ENCODE data around the gene HPX. TPM values are rescaled to one million over a fixed set of nuclear protein-coding genes. Genes with fewer than 3 reads are reported as not detected.

HPX gene
- total RNA-seq, 1 experiment from 2014 or later: 1.2 TPM

DNA sequence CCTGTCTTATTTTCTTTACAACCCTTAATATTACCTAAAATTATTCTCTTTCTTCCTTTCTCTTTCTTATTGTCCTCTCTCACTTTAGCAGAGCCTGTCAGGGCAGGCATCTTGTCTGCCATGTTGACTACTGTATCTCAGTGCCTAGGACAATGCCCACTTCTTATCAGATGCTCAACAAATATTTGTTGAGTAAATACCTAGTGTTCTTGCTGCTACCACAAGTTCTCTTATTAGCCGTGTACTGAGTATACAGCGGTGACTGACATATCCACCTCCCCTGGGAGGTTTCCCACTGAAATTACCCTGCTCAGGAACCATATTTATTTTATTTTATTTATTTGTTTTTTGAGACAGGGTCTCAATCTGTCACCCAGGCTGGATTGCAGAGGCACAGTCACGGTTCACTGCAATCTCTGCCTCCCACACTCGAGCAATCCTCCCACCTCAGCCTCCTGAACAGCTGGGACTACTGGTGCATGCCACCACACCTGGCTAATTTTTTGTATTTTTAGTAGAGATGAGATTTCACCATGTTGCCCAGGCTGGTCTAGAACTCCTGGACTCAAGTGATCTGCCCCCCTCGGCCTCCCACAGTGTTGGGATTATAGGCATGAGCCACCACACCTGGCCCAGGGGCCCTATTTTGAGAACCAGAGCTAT lies 6.7 kb downstream of the HPX start:
- no peak overlapping the region for H2AFZ ChIP-seq (ENCODE audit: low read length)
- DNase-seq: no peak
- WGBS (ENCODE audit: extremely low coverage, insufficient read length, low lambda C conversion rate): no CpG with 5 or more reads among the region's 5 CpGs
- H2BK12ac ChIP-seq (ENCODE audit: insufficient read length, low read depth, low read length): no peak overlapping the region
- no peak overlapping the region for H4K5ac ChIP-seq (ENCODE audit: insufficient read length, low read depth, low read length)
- Mint-ChIP-seq H3K4me1 (no peaks in the 10 kb centered on the region), H3K27ac (no peak overlapping the region), H3K36me3 (ENCODE audit: insufficient read depth in 1 of 3, low read depth in 3 of 3) (no peaks in the 10 kb centered on the region), H3K4me3 (no peak overlapping the region), H3K9me3 (no peaks in the 10 kb centered on the region), H3K27me3 (ENCODE audit: low read depth) (peaks cover 2% of the 10 kb centered on the region; the same call in 1 of the 2 replicates)
- no peaks in the 10 kb centered on the region for H3K4me1 ChIP-seq (ENCODE audit: insufficient read depth, low read length)
- H3K9me3 ChIP-seq (ENCODE audit: control insufficient read depth, low read depth, low read length): no peaks in the 10 kb centered on the region
- H3K14ac ChIP-seq (ENCODE audit: insufficient read depth, low read length): no peak overlapping the region
- H3K23me2 ChIP-seq (ENCODE audit: insufficient read length, low read depth, low read length, poor library complexity, severe bottlenecking): no peaks in the 10 kb centered on the region
- no peak overlapping the region for H4K91ac ChIP-seq (ENCODE audit: insufficient read length, low read depth, low read length)
- H2BK15ac ChIP-seq (ENCODE audit: low read depth, low read length): no peak overlapping the region
- no peaks in the 10 kb centered on the region for H3K27me3 ChIP-seq (ENCODE audit: insufficient read depth, low read length)
- no peak overlapping the region for H3K56ac ChIP-seq (ENCODE audit: insufficient read length, low read depth, low read length)
- H3K18ac ChIP-seq (ENCODE audit: insufficient read length, low read depth, low read length): no peak overlapping the region
- H3K9ac ChIP-seq (ENCODE audit: extremely low read depth, insufficient read length, low read length): no peak overlapping the region
- H4K20me1 ChIP-seq (ENCODE audit: control insufficient read depth, insufficient read depth, insufficient read length): no peaks in the 10 kb centered on the region
- H2AK5ac ChIP-seq (ENCODE audit: insufficient read length, low read length): no peak overlapping the region
- H3K79me1 ChIP-seq (ENCODE audit: insufficient read depth, low read depth, low read length, poor library complexity, severe bottlenecking): no peaks in the 10 kb centered on the region
- no peak overlapping the region for H3K4me2 ChIP-seq (ENCODE audit: insufficient read depth, insufficient read length, low read length)
- no peak overlapping the region for H3K23ac ChIP-seq (ENCODE audit: insufficient read length, low read depth, low read length)
- no peak overlapping the region for H4K8ac ChIP-seq (replicated peaks; ENCODE audit: insufficient read length, low read depth, low read length)
- H2BK120ac ChIP-seq (ENCODE audit: low read depth, low read length, poor library complexity, severe bottlenecking): no peak overlapping the region
- no peak overlapping the region for H3T11ph ChIP-seq (ENCODE audit: low read length)
- no peak overlapping the region for H2BK5ac ChIP-seq (ENCODE audit: insufficient read length, low read length)
- TF ChIP-seq, protein P1, sequence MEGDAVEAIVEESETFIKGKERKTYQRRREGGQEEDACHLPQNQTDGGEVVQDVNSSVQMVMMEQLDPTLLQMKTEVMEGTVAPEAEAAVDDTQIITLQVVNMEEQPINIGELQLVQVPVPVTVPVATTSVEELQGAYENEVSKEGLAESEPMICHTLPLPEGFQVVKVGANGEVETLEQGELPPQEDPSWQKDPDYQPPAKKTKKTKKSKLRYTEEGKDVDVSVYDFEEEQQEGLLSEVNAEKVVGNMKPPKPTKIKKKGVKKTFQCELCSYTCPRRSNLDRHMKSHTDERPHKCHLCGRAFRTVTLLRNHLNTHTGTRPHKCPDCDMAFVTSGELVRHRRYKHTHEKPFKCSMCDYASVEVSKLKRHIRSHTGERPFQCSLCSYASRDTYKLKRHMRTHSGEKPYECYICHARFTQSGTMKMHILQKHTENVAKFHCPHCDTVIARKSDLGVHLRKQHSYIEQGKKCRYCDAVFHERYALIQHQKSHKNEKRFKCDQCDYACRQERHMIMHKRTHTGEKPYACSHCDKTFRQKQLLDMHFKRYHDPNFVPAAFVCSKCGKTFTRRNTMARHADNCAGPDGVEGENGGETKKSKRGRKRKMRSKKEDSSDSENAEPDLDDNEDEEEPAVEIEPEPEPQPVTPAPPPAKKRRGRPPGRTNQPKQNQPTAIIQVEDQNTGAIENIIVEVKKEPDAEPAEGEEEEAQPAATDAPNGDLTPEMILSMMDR (conservative IDR thresholded peaks at IDR 0.05): no peak
- no peak overlapping the region for H3K27ac ChIP-seq (ENCODE audit: insufficient read length, low read depth, low read length)
- no peaks in the 10 kb centered on the region for H3K79me2 ChIP-seq (ENCODE audit: insufficient read depth, low read length)
- no peak overlapping the region for H2BK20ac ChIP-seq (ENCODE audit: low read depth, low read length, poor library complexity, severe bottlenecking)
- no peak overlapping the region for H3K4ac ChIP-seq (ENCODE audit: low read depth, low read length)
